ENCODE results near the gene OTUD1.
"Not testable (repeated sequence)": the region's sequence is repeated elsewhere in the genome, so short reads cannot be mapped to it uniquely, and the experiment has no call there.

Gene OTUD1, protein sequence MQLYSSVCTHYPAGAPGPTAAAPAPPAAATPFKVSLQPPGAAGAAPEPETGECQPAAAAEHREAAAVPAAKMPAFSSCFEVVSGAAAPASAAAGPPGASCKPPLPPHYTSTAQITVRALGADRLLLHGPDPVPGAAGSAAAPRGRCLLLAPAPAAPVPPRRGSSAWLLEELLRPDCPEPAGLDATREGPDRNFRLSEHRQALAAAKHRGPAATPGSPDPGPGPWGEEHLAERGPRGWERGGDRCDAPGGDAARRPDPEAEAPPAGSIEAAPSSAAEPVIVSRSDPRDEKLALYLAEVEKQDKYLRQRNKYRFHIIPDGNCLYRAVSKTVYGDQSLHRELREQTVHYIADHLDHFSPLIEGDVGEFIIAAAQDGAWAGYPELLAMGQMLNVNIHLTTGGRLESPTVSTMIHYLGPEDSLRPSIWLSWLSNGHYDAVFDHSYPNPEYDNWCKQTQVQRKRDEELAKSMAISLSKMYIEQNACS

DNA sequence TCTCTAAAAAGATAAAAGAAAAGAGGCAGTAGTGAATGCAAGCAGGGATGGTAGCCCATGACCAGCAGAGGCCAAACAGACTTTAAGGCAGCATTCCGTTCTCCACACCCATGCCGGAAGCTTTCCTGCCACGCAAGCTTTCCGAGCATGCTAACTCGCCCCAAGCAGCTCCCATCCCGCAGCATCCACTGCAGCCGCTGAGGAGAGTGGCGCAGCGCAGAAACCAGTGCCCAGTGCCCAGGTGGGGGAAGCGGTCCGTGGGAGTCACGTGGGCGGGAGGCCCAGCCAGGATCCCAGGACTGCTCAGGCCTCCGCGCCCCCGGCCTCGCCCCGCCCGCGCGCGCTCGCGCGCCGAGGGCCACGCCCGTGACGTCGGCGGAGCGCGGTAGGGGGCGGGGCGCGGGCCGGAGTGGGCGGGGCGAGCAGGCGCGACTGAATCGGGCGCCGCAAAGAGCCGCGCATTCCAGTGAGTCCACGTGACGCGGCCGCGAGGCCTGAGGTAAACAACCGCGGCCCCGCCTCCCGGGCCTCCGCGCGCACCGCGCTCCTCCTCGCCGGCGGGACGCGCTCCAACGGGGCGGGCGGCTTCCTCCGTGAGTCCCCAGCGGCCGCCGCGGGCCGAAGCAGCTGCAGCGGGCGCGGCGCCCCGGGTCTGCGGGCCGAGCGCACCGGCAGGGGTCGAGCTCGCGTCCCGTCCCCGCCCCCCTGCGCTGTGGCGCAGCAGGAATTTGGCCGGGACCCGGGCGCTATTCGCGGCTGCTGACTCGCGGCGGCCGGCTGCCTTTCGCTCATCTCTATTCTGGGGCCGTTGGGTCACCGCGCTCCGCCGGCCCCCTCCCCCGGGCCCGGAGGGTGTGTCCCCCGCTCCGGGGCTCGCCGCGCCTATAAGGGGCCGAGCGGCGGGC, at the start of gene OTUD1:
TSS of gene OTUD1 (plus strand) at position 529 of the 905 bp plus-strand sequence. CDS start 383 bp downstream, outside the sequence.
- peak; percentile 94 for DNase-seq (ENCODE audit: low read depth)

DNA sequence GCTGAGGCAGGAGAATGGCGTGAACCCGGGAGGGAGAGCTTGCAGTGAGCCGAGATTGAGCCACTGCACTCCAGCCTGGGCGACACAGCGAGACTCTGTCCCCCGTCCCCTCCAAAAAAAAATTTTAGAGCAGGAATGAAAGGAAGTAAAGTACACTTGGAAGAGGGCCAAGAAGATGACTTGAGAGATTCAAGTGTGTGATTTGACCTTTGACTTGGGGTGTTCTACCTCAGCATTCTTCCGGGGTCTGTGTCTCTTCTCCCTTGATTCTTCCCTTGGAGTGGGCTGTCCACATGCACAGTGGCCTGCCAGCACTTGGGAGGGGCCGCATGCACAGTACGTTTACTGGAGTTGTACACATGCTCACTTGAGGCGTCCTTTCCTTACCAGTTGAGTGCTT, 48.5 kb upstream of the OTUD1 start:
- DNase-seq (ENCODE audit: low read depth): not testable (repeated sequence)

- no peak for DNase-seq (ENCODE audit: low read depth)
Measured at GRCh38 chr10:23390809-23391208, 48.1 kb upstream of the OTUD1 start.

DNA sequence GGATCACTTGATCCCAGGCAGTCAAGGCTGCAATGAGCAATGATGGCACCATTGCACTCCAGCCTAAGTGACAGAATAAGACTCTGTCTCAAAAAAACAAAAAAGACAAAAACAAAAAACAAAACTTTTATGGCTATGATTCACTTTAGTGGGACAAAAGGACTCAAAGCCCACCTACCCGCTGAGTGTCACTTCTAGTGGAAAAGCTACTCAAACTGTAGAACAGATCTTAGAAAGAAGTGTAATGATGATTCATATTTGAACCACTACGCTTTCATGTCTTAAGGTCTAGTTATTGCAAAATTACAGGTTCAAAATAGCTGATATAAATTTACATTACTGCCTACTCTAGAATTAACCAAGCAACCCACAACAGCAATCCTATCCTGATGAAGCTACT, 47.1 kb upstream of the OTUD1 start:
- no peak for DNase-seq (ENCODE audit: low read depth)

DNA sequence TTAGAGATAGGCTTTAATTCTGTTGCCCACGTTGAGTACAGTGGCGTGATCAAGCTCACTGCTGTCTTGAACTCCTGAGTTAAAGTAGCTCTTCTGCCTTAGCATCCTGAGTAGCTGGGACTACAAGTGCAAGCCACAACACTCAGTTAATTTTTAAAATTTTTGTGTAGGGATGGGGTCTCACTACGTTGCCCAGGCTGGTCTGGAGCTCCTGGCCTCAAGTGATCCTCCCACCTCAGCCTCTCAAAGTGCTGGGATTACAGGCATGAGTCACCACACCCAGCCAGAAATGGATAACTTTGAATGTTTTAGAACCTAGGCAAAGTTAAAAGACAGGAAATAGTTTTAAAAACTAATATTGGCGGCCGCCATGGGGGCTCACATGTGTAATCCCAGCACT, 43.9 kb upstream of the OTUD1 start:
- no peak for DNase-seq (ENCODE audit: low read depth)

DNA sequence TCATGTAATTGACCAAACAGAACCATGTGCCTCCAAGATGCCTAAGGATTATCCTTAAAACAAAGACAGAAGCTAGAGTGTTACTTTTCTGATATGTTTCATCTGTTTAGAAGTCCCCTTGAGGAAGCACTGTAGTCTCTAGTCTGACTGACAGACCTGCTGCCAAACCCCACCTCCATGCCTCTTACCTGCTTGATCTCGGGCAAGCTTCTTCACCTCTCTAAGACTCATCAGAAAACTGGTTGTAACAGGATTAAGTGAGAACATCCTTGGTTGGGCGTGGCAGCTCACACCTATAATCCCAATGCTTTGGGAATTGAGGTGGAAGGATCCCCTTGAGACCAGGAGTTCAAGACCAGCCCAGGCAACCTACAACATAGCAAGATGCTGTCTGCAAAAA, 42.2 kb upstream of the OTUD1 start:
- DNase-seq (ENCODE audit: low read depth): no peak

GRCh38 chr10:23399701-23400144, 39.2 kb upstream of the OTUD1 start:
- peak; percentile 57 for DNase-seq (ENCODE audit: low read depth)

- no peak for DNase-seq (ENCODE audit: low read depth)
Measured at GRCh38 chr10:23402856-23403255, 36.0 kb upstream of the OTUD1 start.

DNA sequence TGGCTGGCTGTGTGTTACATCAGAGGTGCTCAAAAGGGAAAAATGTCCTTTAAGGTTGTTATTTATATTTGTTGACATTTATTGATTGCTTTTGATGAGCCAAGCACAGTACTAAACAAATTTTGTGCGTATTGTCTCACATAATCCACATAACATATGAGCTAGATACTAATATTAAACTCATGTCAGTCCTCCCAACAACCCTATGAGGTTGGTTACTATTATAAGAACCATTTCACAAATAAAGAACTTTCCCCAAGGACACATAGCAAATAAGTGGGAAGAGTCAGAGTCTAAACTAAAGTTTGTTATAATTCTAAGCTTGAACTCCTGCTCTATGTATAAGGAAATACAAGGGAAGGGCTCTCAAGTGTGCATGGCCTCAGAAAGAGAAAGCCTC, 35.6 kb upstream of the OTUD1 start:
- DNase-seq (ENCODE audit: low read depth): no peak

DNA sequence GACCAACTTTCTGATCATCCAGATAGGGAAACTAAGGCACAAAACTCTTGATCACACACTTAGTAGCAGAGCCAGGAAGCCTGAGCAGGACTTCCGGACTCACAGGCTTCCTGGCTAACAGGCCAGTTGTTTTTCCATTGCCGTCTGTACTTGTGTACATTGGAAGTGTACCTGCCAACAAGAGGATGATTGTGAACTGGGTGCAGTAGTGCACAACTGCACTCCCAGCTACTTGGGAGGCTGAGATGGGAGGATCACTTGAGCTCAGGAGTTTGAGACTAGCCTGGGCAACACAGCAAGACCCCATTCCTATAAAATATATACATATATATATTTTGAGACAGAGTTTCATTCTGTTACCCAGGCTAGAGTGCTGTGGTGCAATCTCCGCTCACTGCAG, 35.2 kb upstream of the OTUD1 start:
- no peak for DNase-seq (ENCODE audit: low read depth)

GRCh38 chr10:23404461-23404980, 34.4 kb upstream of the OTUD1 start:
- no peak for DNase-seq (ENCODE audit: low read depth)

DNA sequence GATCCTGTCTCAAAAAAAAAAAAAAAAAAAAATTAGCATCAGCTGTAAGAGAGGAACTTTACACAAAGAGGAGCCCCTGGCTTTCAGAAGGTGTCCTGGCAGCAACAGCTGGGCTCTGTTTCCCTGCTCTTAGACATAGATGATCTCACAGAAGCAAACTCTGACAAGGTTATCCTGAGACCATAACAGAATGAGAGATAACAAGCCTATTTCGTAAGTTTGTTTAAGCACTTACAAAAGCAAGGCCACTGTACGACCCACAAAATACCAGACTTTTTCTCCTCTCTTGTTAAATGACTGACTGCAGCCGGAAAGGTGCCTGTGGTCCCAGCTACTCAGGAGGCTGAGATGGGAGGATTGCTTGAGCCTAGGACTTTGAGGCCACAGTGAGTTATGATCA, 33.3 kb upstream of the OTUD1 start:
- DNase-seq (ENCODE audit: low read depth): no peak

DNA sequence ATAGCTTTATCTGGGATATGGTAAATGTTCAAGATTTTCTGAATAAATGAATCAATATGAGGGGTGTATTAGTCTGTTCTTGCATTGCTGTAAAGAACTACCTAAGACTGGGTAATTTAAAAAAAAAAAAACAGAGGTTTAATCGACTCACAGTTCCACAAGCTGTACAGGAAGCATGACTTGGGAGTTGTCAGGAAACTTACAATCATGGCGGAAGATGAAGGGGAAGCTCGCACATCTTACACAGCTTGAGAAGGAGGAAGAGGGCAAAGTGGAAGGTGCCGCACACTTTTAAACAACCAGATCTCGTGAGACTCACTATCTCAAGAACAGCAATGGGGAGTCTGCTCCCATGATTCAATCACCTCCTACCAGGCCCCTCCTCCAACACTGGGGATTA, 32.5 kb upstream of the OTUD1 start:
- DNase-seq (ENCODE audit: low read depth): no peak

GRCh38 chr10:23408330-23408976, 30.4 kb upstream of the OTUD1 start:
- peak; percentile 41 for DNase-seq (ENCODE audit: low read depth)

DNA sequence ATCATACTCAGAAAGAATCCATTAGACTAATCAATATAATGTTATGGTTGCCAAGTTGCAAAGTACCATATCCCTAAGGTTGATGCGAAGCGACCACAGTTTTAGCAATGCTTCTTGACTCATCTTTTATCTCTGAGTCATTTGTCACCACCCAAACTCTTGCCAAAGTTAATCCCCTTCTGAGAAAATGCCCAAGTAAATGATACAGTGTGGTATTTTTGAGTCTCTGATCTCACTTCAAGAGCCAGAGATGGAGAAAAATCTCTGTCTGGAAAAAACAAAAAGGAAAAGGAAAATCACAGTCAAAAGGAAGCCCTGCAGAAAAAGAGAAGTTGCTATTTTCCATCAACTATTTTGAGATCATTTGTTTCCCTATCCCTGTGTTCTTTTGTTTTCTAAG, 26.7 kb upstream of the OTUD1 start:
- peak; percentile 50 for DNase-seq (ENCODE audit: low read depth)

DNA sequence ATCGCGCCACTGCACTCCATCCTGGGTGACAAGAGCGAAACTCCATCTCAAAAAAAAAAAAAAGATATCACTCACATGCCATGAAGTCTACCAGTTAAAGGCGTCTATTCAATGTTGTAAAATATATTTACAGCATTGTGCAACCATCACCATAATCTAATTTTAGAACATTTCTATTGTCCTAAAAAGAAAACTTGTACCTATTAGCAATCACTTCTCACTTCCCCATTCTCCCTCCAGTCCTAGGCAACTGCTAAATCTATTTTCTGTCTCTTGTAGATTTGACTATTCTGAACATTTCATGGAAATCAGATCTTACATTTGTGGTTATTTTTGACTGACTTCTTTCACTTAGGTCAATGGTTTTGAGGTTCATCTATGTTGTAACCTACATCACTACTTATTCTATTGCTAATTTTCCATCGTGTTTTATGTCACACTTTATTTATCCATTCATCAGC, 25.2 kb upstream of the OTUD1 start:
- DNase-seq (ENCODE audit: low read depth): no peak

GRCh38 chr10:23414658-23415057, 24.2 kb upstream of the OTUD1 start:
- no peak for DNase-seq (ENCODE audit: low read depth)

- no peak for DNase-seq (ENCODE audit: low read depth)
Measured at GRCh38 chr10:23417254-23417653, 21.6 kb upstream of the OTUD1 start.

GRCh38 chr10:23418051-23418681, 20.7 kb upstream of the OTUD1 start:
- no peak for DNase-seq (ENCODE audit: low read depth)

DNA sequence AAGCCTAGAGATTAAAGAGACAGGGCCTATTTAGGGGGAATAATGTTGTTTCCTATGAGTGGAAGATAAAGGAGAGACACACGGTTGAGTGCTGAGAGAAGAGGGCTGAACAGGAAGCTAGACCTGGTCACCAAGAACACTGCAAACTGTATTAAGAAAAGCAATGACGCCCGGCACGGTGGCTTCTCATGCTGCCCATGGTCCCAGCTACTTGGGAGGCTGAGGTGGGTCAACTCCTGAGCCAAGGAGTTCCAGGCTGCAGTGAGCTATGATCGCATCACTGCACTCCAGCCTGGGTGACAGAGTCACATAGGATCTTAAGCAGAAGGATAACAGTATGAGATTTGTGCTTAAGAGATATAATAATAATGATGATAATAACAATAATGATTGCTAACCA, 19.7 kb upstream of the OTUD1 start:
- DNase-seq (ENCODE audit: low read depth): no peak

GRCh38 chr10:23419655-23420329, 19.1 kb upstream of the OTUD1 start:
- DNase-seq (ENCODE audit: low read depth): no peak
